C4-2B (cell line): ENCODE results near the gene LEPROT.

Experiments used
- CTCF ChIP-seq: fragments of 450-650 bp; conservative IDR thresholded peaks from 2 replicates; pipeline ENCODE4 v1.5.1; 2017; ENCODE audit warnings: mild to moderate bottlenecking
- ZFX ChIP-seq: fragments of 450-650 bp; IDR thresholded peaks from 2 replicates; pipeline ENCODE4 v1.6.1; 2017

- no peak for TF ChIP-seq CTCF
- TF ChIP-seq ZFX, result no peak
These were observed 59.2 kb downstream of the LEPROT start for GRCh38 chr1:65479554-65480204.
